H1 (cell line): ENCODE measurements around the gene GABRR1. TPM values are rescaled to one million over a fixed set of nuclear protein-coding genes. Genes with fewer than 3 reads are reported as not detected.

Experiments
- CTCF ChIA-PET: fragments of 300-600 bp; sonication (Branson Sonifier 250); formaldehyde crosslinking; loops from one replicate; lab custom pipeline; 2021; ENCODE audit not compliant: partially characterized antibody; lab: Charles Lee
- POLR2A ChIA-PET: fragments of 300-600 bp; sonication (Branson Sonifier 250); formaldehyde crosslinking; loops from one replicate; lab custom pipeline; 2021; ENCODE audit warnings: inconsistent platforms; ENCODE audit not compliant: partially characterized antibody; lab: Charles Lee
- DNase-seq, 2 experiments: peaks; one replicate each; pipeline versions ENCODE4 v3.0.0 to v3.0.0-alpha.2; 2010 to 2022; ENCODE audit warnings: low spot score in 2 of 2, low read depth in 1 of 2, mixed read lengths in 1 of 2
- FAIRE-seq: peaks from 2 replicates; lab custom pipeline; 2011; peaks lifted over from hg19 to GRCh38; lab: Jason Lieb, UNC
- H2AFZ ChIP-seq: 2 replicates; pipeline ENCODE4 v1.8.1; 2012; ENCODE audit warnings: low read length, inconsistent platforms
- H2AK5ac ChIP-seq: 2 replicates; pipeline ENCODE4 v1.6.1; 2013; ENCODE audit warnings: low read depth, low read length
- H2BK120ac ChIP-seq: replicated peaks from 2 replicates; pipeline ENCODE3; 2013; ENCODE audit warnings: low read depth, low read length, inconsistent platforms
- H2BK12ac ChIP-seq: 2 replicates; pipeline ENCODE4 v1.6.1; 2013; ENCODE audit warnings: low read depth, low read length
- H2BK15ac ChIP-seq: 2 replicates; pipeline ENCODE4 v1.6.1; 2013; ENCODE audit warnings: low read length
- H2BK20ac ChIP-seq: 2 replicates; pipeline ENCODE4 v1.6.1; 2013; ENCODE audit warnings: low read length
- H2BK5ac ChIP-seq: 2 replicates; pipeline ENCODE4 v1.6.1; 2013; ENCODE audit warnings: low read depth, low read length
- H3K14ac ChIP-seq: 2 replicates; pipeline ENCODE4 v1.6.1; 2013; ENCODE audit warnings: inconsistent platforms; ENCODE audit not compliant: insufficient read length
- H3K18ac ChIP-seq: 2 replicates; pipeline ENCODE4 v1.6.1; 2013; ENCODE audit warnings: low read length; ENCODE audit errors: extremely low read depth
- H3K23ac ChIP-seq: 2 replicates; pipeline ENCODE4 v1.6.1; 2013; ENCODE audit warnings: inconsistent platforms; ENCODE audit not compliant: insufficient read length
- H3K23me2 ChIP-seq: 2 replicates; pipeline ENCODE4 v1.6.1; 2013; ENCODE audit warnings: low read depth, low read length
- H3K27ac ChIP-seq: 2 replicates; pipeline ENCODE4 v1.6.1; 2011; ENCODE audit warnings: low read depth, low read length, inconsistent platforms
- H3K27me3 ChIP-seq, 4 experiments: replicated peaks in 1 of 4; 1 replicate in 1 of 4; 2 replicates in 3 of 4; pipeline versions ENCODE4 v1.6.1 to v1.8.1; 2011 to 2013; ENCODE audit warnings: low read length in 3 of 4, mild to moderate bottlenecking in 3 of 4, inconsistent platforms in 2 of 4, mixed read lengths in 2 of 4, moderate library complexity in 1 of 4; ENCODE audit not compliant: control insufficient read depth in 3 of 4, insufficient read depth in 3 of 4; ENCODE audit errors: extremely low read depth in 1 of 4
- H3K36me3 ChIP-seq, 4 experiments: 2 replicates each; pipeline versions ENCODE4 v1.6.1 to v1.8.1; 2011 to 2013; ENCODE audit warnings: mild to moderate bottlenecking in 4 of 4, low read length in 3 of 4, moderate library complexity in 2 of 4, control low read depth in 1 of 4, inconsistent platforms in 1 of 4; ENCODE audit not compliant: insufficient read depth in 4 of 4, control insufficient read depth in 2 of 4
- H3K4ac ChIP-seq: replicated peaks from 2 replicates; pipeline ENCODE3; 2013; ENCODE audit warnings: low read length, low read depth, mixed read lengths, inconsistent platforms; ENCODE audit not compliant: insufficient read length
- H3K4me1 ChIP-seq, 4 experiments: replicated peaks in 1 of 4; 1 replicate in 1 of 4; 2 replicates in 3 of 4; pipeline versions ENCODE4 v1.6.1 to v1.8.1; 2011 to 2013; ENCODE audit warnings: low read length in 3 of 4, inconsistent platforms in 2 of 4, mixed read lengths in 1 of 4; ENCODE audit not compliant: insufficient read depth in 4 of 4, control insufficient read depth in 3 of 4
- H3K4me2 ChIP-seq, 2 experiments: 2 replicates each; pipeline versions ENCODE4 v1.6.1 to v1.8.1; 2011 to 2013; ENCODE audit warnings: low read depth in 2 of 2, low read length in 2 of 2, control low read depth in 1 of 2, inconsistent platforms in 1 of 2, mild to moderate bottlenecking in 1 of 2; ENCODE audit not compliant: insufficient read depth in 1 of 2
- H3K4me3 ChIP-seq, 4 experiments: fragments of 200-600, 300-600 bp in 1 of 4; sonication (generic), shearing (Covaris generic), sonication (Bioruptor Twin) in 1 of 4; 2 replicates each; pipeline versions ENCODE4 v1.5.1 to v1.8.1; 2011 to 2016; ENCODE audit warnings: low read length in 4 of 4, low read depth in 3 of 4, control low read depth in 2 of 4, inconsistent platforms in 2 of 4, mild to moderate bottlenecking in 2 of 4, mixed read lengths in 1 of 4, moderate library complexity in 1 of 4; ENCODE audit not compliant: insufficient read depth in 2 of 4; ENCODE audit errors: extremely low read depth in 1 of 4
- H3K56ac ChIP-seq: replicated peaks from 2 replicates; pipeline ENCODE3; 2013; ENCODE audit warnings: low read depth, mild to moderate bottlenecking, mixed read lengths, low read length, inconsistent platforms; ENCODE audit not compliant: insufficient read length
- H3K79me1 ChIP-seq: 2 replicates; pipeline ENCODE4 v1.6.1; 2013; ENCODE audit warnings: low read depth, low read length, control low read depth
- H3K79me2 ChIP-seq, 2 experiments: 2 replicates each; pipeline versions ENCODE4 v1.6.1 to v1.8.1; 2012 to 2013; ENCODE audit warnings: low read length in 2 of 2, mild to moderate bottlenecking in 2 of 2, inconsistent platforms in 1 of 2; ENCODE audit not compliant: insufficient read depth in 2 of 2, control insufficient read depth in 1 of 2
- H3K9ac ChIP-seq, 4 experiments: replicated peaks in 1 of 4; 1 replicate in 1 of 4; 2 replicates in 3 of 4; pipeline versions ENCODE4 v1.6.1 to v1.8.1; 2011 to 2013; ENCODE audit warnings: low read depth in 3 of 4, low read length in 3 of 4, control low read depth in 2 of 4, mild to moderate bottlenecking in 2 of 4, moderate library complexity in 2 of 4, inconsistent platforms in 1 of 4; ENCODE audit errors: extremely low read depth in 1 of 4
- H3K9me3 ChIP-seq, 2 experiments: 2 replicates each; pipeline versions ENCODE4 v1.6.1 to v1.8.1; 2012 to 2013; ENCODE audit warnings: mild to moderate bottlenecking in 2 of 2, moderate library complexity in 2 of 2, control low read depth in 1 of 2, inconsistent platforms in 1 of 2, low read depth in 1 of 2, low read length in 1 of 2, mixed read lengths in 1 of 2; ENCODE audit not compliant: insufficient read depth in 2 of 2
- H4K20me1 ChIP-seq, 2 experiments: replicated peaks in 1 of 2; 2 replicates each; pipeline versions ENCODE3 to v1.8.1; 2011 to 2013; ENCODE audit warnings: inconsistent platforms in 2 of 2, low read length in 2 of 2, mild to moderate bottlenecking in 1 of 2; ENCODE audit not compliant: insufficient read depth in 2 of 2, control insufficient read depth in 1 of 2
- H4K5ac ChIP-seq: 2 replicates; pipeline ENCODE4 v1.6.1; 2013; ENCODE audit warnings: low read length, low read depth, mixed read lengths, inconsistent platforms; ENCODE audit not compliant: insufficient read length
- H4K8ac ChIP-seq: 2 replicates; pipeline ENCODE4 v1.8.0; 2013; ENCODE audit warnings: mild to moderate bottlenecking, moderate library complexity, low read length, inconsistent platforms; ENCODE audit not compliant: insufficient read depth; ENCODE audit errors: extremely low read depth
- H4K91ac ChIP-seq: replicated peaks from 2 replicates; pipeline ENCODE3; 2013; ENCODE audit warnings: low read length, mixed read lengths, inconsistent platforms; ENCODE audit not compliant: insufficient read length
- ATF2 ChIP-seq: IDR thresholded peaks from 2 replicates; pipeline ENCODE4 v1.6.1; 2012; ENCODE audit warnings: low read length, inconsistent platforms
- CEBPB ChIP-seq: IDR thresholded peaks from 2 replicates; pipeline ENCODE4 v1.6.1; 2012; ENCODE audit warnings: low read depth, low read length
- EGR1 ChIP-seq: IDR thresholded peaks from 2 replicates; pipeline ENCODE4 v1.6.1; 2011; ENCODE audit warnings: low read depth, low read length, borderline replicate concordance
- JUND ChIP-seq: IDR thresholded peaks from 2 replicates; pipeline ENCODE4 v1.6.1; 2011; ENCODE audit warnings: mild to moderate bottlenecking, improper control_type of control experiment, low read length
- KDM1A ChIP-seq: fragments of 200-600, 300-600 bp; sonication (generic); IDR thresholded peaks from 2 replicates; pipeline ENCODE4 v1.7.1; 2016; ENCODE audit warnings: mild to moderate bottlenecking, low read length, borderline replicate concordance
- PHF8 ChIP-seq: fragments of 200-600 bp; sonication (generic); conservative IDR thresholded peaks from 2 replicates; pipeline ENCODE4 v1.7.1; 2012; ENCODE audit warnings: low read depth, mild to moderate bottlenecking, inconsistent platforms, low read length, moderate library complexity
- RNF2 ChIP-seq: fragments of 200-900, 300-1000 bp; sonication (generic); IDR thresholded peaks from 2 replicates; pipeline ENCODE4 v1.7.1; 2016; ENCODE audit warnings: borderline replicate concordance, low read depth, mild to moderate bottlenecking, antibody characterized with exemption, low read length; ENCODE audit not compliant: poor library complexity, severe bottlenecking; ENCODE audit errors: missing control alignments
- SAP30 ChIP-seq: fragments of 300-600 bp; sonication (generic); IDR thresholded peaks from 2 replicates; pipeline ENCODE4 v1.7.1; 2012; ENCODE audit warnings: low read length, moderate library complexity, mild to moderate bottlenecking, inconsistent platforms; ENCODE audit not compliant: insufficient read depth, insufficient replicate concordance
- SUZ12 ChIP-seq: fragments of 200-600 bp; sonication (generic); IDR thresholded peaks from 2 replicates; pipeline ENCODE4 v1.6.1; 2012; ENCODE audit warnings: mild to moderate bottlenecking, inconsistent platforms, low read length, moderate library complexity, mixed read lengths
- ZNF274 ChIP-seq: IDR thresholded peaks from 2 replicates; pipeline ENCODE4 v1.7.0; 2012; ENCODE audit warnings: low read length, borderline replicate concordance; ENCODE audit errors: extremely low read depth
- WGBS, 2 experiments: shearing (Covaris generic) in 1 of 2; methylation state at CpG; one replicate each; pipeline versions ENCODE4 v1.1.6 to v1.1.7; 2013 to 2015; ENCODE audit warnings: low lambda C conversion rate in 2 of 2, mixed read lengths in 2 of 2, inconsistent platforms in 1 of 2, low coverage in 1 of 2, missing lambda C conversion rate in 1 of 2; ENCODE audit not compliant: insufficient replicate concordance in 2 of 2, insufficient coverage in 1 of 2, insufficient read length in 1 of 2; ENCODE audit errors: extremely low coverage in 1 of 2, missing lambda C conversion rate in 1 of 2; 5-methylcytosine and 5-hydroxymethylcytosine counted together
- polyA plus RNA-seq, 7 experiments: library from polyadenylated mRNA; depleted of rRNA in 3 of 7; stranded (reverse) in 5 of 7; unstranded in 2 of 7; fragments of >200 nt in 5 of 7; fragments of 200-250 nt in 2 of 7; gene quantifications; 1 replicate in 5 of 7; 2 replicates in 1 of 7; 4 replicates in 1 of 7; pipeline versions ENCODE4 v1.2.1 to v1.2.3, GENCODE V29; 2011 to 2013; ENCODE audit warnings: missing spikeins in 2 of 7, mixed read lengths in 2 of 7
- total RNA-seq: library from RNA; stranded (reverse); fragmentation: NEBNext Ultra II Directional; extraction: Animal tissue kit (Norgen Biotek cat#: 25700); gene quantifications from 2 replicates; pipeline ENCODE4 v1.2.1, GENCODE V29; 2021

Gene GABRR1
- total and polyA plus RNA-seq, 2 of the 8 experiments (the other 6 are each of a cell fraction or from before 2014, with no cell fraction given) = 0.60 to 0.63 TPM

DNA sequence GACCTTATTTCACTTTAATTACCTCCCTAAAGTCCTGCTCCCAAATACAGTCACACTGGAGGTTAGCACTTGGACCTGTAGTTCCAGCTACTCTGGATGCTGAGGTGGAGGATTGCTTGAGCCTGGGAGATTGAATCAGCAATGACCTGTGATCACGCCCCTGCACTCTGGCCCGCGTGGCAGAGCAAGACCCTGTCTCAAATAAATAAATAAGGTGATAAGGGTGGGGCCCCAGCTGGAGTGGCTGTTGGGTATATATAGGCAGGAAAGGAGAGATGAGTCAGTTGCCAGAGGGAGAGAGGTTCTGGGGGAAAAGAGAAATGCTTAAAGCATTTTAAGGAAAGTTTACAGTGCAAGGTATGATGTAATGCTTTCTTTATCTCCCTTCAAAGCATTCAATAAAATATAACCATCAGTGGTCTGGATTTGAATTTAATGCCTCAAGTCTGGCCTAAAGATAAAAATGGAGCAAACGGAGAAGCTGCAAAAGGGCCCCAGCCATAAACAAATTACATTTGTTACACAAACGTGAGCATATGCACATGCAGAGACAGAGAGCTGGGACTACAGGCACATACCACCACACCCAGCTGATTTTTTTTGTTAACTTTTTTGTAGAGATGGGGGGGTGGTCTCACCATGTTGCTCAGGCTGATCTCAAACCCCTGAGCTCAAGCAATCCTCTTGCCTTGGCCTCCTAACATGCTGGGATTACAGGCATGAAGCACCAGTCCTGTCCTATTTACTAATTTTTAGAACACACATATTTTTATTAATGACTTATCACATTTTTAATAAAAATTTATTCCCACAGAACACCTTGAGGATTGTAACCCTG, 77.4 kb downstream of the GABRR1 start:
- ChIA-PET CTCF (interaction anchor here (0.9 to 5.9 kb wide), 5 partner anchors 16 to 157 kb away, joined by 3 to 36 read pairs (median 3); no protein-coding TSS in a partner anchor), POLR2A (interaction anchor here (0.6 kb wide), 1 partner anchor 12 kb away, joined by 3 read pairs; no protein-coding TSS in a partner anchor)
- H3K36me3 ChIP-seq = no peaks in the 10 kb centered on the region
- H3K4me3 ChIP-seq = no peak overlapping the region
- H3K14ac ChIP-seq = no peak overlapping the region
- H4K8ac ChIP-seq = no peak overlapping the region
- H3K9me3 ChIP-seq = no peaks in the 10 kb centered on the region
- H3K23ac ChIP-seq = no peak overlapping the region
- no peak for FAIRE-seq
- H3K9ac ChIP-seq = no peak overlapping the region
- H3K27ac ChIP-seq = no peak overlapping the region
- H2BK15ac ChIP-seq = no peak overlapping the region
- no peak overlapping the region for H2AFZ ChIP-seq
- H3K27me3 ChIP-seq = peaks cover 6 to 18% (median 12%) of the 10 kb centered on the region in 4 experiments
- H2BK20ac ChIP-seq = no peak overlapping the region
- no peak overlapping the region for H4K5ac ChIP-seq
- no peak overlapping the region for H2AK5ac ChIP-seq
- no peaks in the 10 kb centered on the region for H3K79me1 ChIP-seq
- H4K91ac ChIP-seq = no peak overlapping the region
- no peak for DNase-seq
- no peak overlapping the region for H2BK5ac ChIP-seq
- 78% methylated on average over 5 of the region's 5 CpGs; no CpG with 5 or more reads in 1 of the 2 experiments for WGBS, 2 experiments
- H2BK12ac ChIP-seq = no peak overlapping the region
- no peak overlapping the region for H3K18ac ChIP-seq
- H3K4me1 ChIP-seq = no peaks in the 10 kb centered on the region
- H4K20me1 ChIP-seq = no peaks in the 10 kb centered on the region
- H3K23me2 ChIP-seq = no peaks in the 10 kb centered on the region
- H3K56ac ChIP-seq = no peak overlapping the region
- H3K4me2 ChIP-seq = no peak overlapping the region
- H3K79me2 ChIP-seq = no peaks in the 10 kb centered on the region
- H3K4ac ChIP-seq = no peak overlapping the region
- H2BK120ac ChIP-seq = no peak overlapping the region
- TF ChIP-seq ATF2 = no peak
- TF ChIP-seq CEBPB = no peak
- TF ChIP-seq SUZ12 = no peak
- TF ChIP-seq SAP30 = no peak
- TF ChIP-seq ZNF274 = no peak
- TF ChIP-seq JUND = no peak
- no peak for TF ChIP-seq PHF8
- no peak for TF ChIP-seq RNF2
- TF ChIP-seq KDM1A = no peak
- TF ChIP-seq EGR1 = no peak
